Measurements from ENCODE around the gene ZNF609. TPM values are rescaled to one million over a fixed set of nuclear protein-coding genes. Genes with fewer than 3 reads are reported as not detected.

The ZNF609 gene
- total RNA-seq, 1 experiment from 2014 or later: 31.0 TPM

DNA sequence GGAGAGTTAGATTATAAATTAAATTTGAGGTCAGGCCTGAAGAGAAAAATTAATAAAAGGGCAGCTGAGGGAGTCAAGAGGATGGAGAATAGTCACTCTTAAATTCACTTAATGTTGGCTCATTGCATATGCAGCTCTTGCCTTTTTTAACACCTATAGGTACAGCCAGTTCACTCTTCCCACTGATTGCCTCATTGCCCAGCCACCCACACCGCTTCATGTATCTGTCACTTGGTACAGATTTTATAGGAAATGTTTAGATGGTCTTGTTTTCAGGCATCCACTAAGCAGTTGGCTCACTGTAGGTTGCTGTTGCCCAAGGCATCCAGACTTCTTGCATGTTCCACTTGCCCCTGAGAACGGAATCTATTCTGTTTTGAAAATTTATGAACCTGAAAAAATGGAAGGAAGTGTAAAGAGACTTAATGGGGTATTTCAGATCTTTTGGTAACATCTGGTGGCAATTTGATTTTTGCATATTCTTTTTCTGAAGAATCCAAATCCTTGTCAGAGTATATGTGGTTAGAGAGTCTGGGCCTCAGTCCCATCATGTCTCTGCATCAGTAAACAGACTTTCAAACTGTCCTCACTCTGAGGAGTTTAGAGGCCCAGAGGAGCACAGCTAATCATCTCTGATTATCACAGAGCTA lies 163.1 kb downstream of the ZNF609 start:
- no peaks in the 10 kb centered on the region for H3K9me3 ChIP-seq (ENCODE audit: control insufficient read depth in 1 of 2, insufficient read depth in 1 of 2, low read depth in 1 of 2, low read length in 2 of 2)
- no peak for TF ChIP-seq MAX (IDR thresholded peaks at IDR 0.05)
- TF ChIP-seq, protein P1, sequence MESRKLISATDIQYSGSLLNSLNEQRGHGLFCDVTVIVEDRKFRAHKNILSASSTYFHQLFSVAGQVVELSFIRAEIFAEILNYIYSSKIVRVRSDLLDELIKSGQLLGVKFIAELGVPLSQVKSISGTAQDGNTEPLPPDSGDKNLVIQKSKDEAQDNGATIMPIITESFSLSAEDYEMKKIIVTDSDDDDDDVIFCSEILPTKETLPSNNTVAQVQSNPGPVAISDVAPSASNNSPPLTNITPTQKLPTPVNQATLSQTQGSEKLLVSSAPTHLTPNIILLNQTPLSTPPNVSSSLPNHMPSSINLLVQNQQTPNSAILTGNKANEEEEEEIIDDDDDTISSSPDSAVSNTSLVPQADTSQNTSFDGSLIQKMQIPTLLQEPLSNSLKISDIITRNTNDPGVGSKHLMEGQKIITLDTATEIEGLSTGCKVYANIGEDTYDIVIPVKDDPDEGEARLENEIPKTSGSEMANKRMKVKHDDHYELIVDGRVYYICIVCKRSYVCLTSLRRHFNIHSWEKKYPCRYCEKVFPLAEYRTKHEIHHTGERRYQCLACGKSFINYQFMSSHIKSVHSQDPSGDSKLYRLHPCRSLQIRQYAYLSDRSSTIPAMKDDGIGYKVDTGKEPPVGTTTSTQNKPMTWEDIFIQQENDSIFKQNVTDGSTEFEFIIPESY (IDR thresholded peaks at IDR 0.05; ENCODE audit: extremely low read depth, insufficient replicate concordance, low read length): no peak
- TF ChIP-seq POLR2AphosphoS5 (IDR thresholded peaks at IDR 0.05; ENCODE audit: low read depth, low read length): no peak
- TF ChIP-seq ZFX (IDR thresholded peaks at IDR 0.05): no peak
- TF ChIP-seq, protein P2, sequence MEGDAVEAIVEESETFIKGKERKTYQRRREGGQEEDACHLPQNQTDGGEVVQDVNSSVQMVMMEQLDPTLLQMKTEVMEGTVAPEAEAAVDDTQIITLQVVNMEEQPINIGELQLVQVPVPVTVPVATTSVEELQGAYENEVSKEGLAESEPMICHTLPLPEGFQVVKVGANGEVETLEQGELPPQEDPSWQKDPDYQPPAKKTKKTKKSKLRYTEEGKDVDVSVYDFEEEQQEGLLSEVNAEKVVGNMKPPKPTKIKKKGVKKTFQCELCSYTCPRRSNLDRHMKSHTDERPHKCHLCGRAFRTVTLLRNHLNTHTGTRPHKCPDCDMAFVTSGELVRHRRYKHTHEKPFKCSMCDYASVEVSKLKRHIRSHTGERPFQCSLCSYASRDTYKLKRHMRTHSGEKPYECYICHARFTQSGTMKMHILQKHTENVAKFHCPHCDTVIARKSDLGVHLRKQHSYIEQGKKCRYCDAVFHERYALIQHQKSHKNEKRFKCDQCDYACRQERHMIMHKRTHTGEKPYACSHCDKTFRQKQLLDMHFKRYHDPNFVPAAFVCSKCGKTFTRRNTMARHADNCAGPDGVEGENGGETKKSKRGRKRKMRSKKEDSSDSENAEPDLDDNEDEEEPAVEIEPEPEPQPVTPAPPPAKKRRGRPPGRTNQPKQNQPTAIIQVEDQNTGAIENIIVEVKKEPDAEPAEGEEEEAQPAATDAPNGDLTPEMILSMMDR (IDR thresholded peaks at IDR 0.05 in 2 of 3, conservative IDR thresholded peaks at IDR 0.05 in 1 of 3; ENCODE audit: borderline replicate concordance in 1 of 3, insufficient read depth in 1 of 3, low read depth in 2 of 3, low read length in 2 of 3): no peak
- no peak for TF ChIP-seq SIN3A (IDR thresholded peaks at IDR 0.05; ENCODE audit: low read depth)
- TF ChIP-seq CEBPB (IDR thresholded peaks at IDR 0.05; ENCODE audit: low read depth): no peak
- TF ChIP-seq EZH2 (IDR thresholded peaks at IDR 0.05): no peak
- no peak for TF ChIP-seq ELF1 (IDR thresholded peaks at IDR 0.05; ENCODE audit: borderline replicate concordance, low read depth)
- no peak for TF ChIP-seq RAD21 (IDR thresholded peaks at IDR 0.05; ENCODE audit: low read depth)
- no peak for TF ChIP-seq JUND (IDR thresholded peaks at IDR 0.05)
- no peak for TF ChIP-seq SP1 (IDR thresholded peaks at IDR 0.05; ENCODE audit: low read depth)
- TF ChIP-seq ZNF274 (IDR thresholded peaks at IDR 0.05; ENCODE audit: low read depth, low read length): no peak
- TF ChIP-seq EGR1 (IDR thresholded peaks at IDR 0.05; ENCODE audit: low read depth): no peak
- no peak for TF ChIP-seq EZH2phosphoT487 (IDR thresholded peaks at IDR 0.05; ENCODE audit: borderline replicate concordance)
- TF ChIP-seq YY1 (IDR thresholded peaks at IDR 0.05; ENCODE audit: extremely low read depth, insufficient replicate concordance, low read depth, low read length): no peak
- no peak for TF ChIP-seq FOSL1 (IDR thresholded peaks at IDR 0.05; ENCODE audit: low read depth)
- TF ChIP-seq ATF3 (IDR thresholded peaks at IDR 0.05): no peak
- TF ChIP-seq REST (IDR thresholded peaks at IDR 0.05; ENCODE audit: low read depth): no peak
- TF ChIP-seq SRF (IDR thresholded peaks at IDR 0.05; ENCODE audit: low read depth): no peak
- no TSS peak for BruUV-seq (replicated peaks)
- ATAC-seq (no peak), DNase-seq (ENCODE audit: low read depth, low spot score) (no peak)
- no peaks in the 10 kb centered on the region for H4K20me1 ChIP-seq (ENCODE audit: insufficient read depth)
- RAD21 ChIA-PET (ENCODE audit: low non-redundant PET in 1 of 2, low total read pairs in 2 of 2, uncharacterized antibody in 2 of 2, unreplicated experiment in 2 of 2): no interaction called here
- no peaks in the 10 kb centered on the region; a peak in 1 of 4 replicates for H3K4me1 ChIP-seq (ENCODE audit: control insufficient read depth in 1 of 2, insufficient read depth in 2 of 2, low read length in 2 of 2)
- H3K36me3 ChIP-seq (ENCODE audit: control insufficient read depth in 1 of 2, insufficient read depth in 2 of 2, low read length in 2 of 2): 0 out of 4 replicates have a peak, but pooled peaks cover 0 to 5% of the 10 kb centered on the region in 2 experiments
- peaks cover 5% of the 10 kb centered on the region; the same call in 1 of the 2 replicates for H3K79me2 ChIP-seq (ENCODE audit: insufficient read depth, low read length)
- no peaks in the 10 kb centered on the region for H3K27me3 ChIP-seq (ENCODE audit: insufficient read depth, low read length)
- no peaks in the 10 kb centered on the region for H3K9me2 ChIP-seq (ENCODE audit: insufficient read depth)
- CTCF ChIA-PET: no interaction called here
- H3K4me2 ChIP-seq (ENCODE audit: low read length): no peak overlapping the region
- POLR2A ChIA-PET: no interaction called here
- H3K9ac ChIP-seq (ENCODE audit: low read length): no peak overlapping the region
- no peak overlapping the region for H3K4me3 ChIP-seq (replicated peaks in 1 of 2; ENCODE audit: low read depth in 1 of 2, low read length in 2 of 2)
- intact Hi-C loops (cut with micrococcal nuclease): no loop called here
- no peak overlapping the region for H3K27ac ChIP-seq (ENCODE audit: low read depth, low read length)
- H2AFZ ChIP-seq (ENCODE audit: low read depth, low read length, poor library complexity, severe bottlenecking): no peak overlapping the region
